Epithelial cell of proximal tubule (primary cell): ENCODE results near the gene GSC2. TPM values are rescaled to one million over a fixed set of nuclear protein-coding genes. Genes with fewer than 3 reads are reported as not detected.
A peak's percentile ranks its signal among the peaks of the same experiment; 100 is the strongest.

ENCODE experiments used
- DNase-seq: peaks from one replicate; pipeline ENCODE4 v3.0.0-alpha.2; 2011; ENCODE audit warnings: low read depth
- H3K4me3 ChIP-seq: 2 replicates; pipeline ENCODE4 v1.5.1; 2011; ENCODE audit warnings: low read depth, mild to moderate bottlenecking, low read length
- CTCF ChIP-seq: conservative IDR thresholded peaks from 2 replicates; pipeline ENCODE4 v1.5.1; 2012; ENCODE audit warnings: low read depth, mild to moderate bottlenecking, low read length
- total RNA-seq: library from RNA; depleted of rRNA; stranded (reverse); fragments of >200 nt; gene quantifications from 2 replicates; pipeline ENCODE4 v1.2.3, GENCODE V29; 2015

The GSC2 gene
- total RNA-seq, 1 donor from 2014 or later, result not detected

- no peak overlapping the region for H3K4me3 ChIP-seq
- DNase-seq, result no peak
- TF ChIP-seq CTCF, result no peak
Measured at GRCh38 chr22:19181786-19182471, 31.8 kb upstream of the GSC2 start.

- DNase-seq, result no peak
- TF ChIP-seq CTCF, result no peak
- H3K4me3 ChIP-seq, result no peak overlapping the region
Measured at GRCh38 chr22:19180740-19181410, 30.8 kb upstream of the GSC2 start.

GRCh38 chr22:19180234-19180633 is 30.1 kb upstream of the GSC2 start:
- TF ChIP-seq CTCF, result no peak
- H3K4me3 ChIP-seq, result no peak overlapping the region
- DNase-seq, result no peak

GRCh38 chr22:19179497-19180048 is 29.5 kb upstream of the GSC2 start:
- H3K4me3 ChIP-seq, result peak overlapping the region; percentile 61
- peak; percentile 36 for DNase-seq
- peak; percentile 72 for TF ChIP-seq CTCF

DNA sequence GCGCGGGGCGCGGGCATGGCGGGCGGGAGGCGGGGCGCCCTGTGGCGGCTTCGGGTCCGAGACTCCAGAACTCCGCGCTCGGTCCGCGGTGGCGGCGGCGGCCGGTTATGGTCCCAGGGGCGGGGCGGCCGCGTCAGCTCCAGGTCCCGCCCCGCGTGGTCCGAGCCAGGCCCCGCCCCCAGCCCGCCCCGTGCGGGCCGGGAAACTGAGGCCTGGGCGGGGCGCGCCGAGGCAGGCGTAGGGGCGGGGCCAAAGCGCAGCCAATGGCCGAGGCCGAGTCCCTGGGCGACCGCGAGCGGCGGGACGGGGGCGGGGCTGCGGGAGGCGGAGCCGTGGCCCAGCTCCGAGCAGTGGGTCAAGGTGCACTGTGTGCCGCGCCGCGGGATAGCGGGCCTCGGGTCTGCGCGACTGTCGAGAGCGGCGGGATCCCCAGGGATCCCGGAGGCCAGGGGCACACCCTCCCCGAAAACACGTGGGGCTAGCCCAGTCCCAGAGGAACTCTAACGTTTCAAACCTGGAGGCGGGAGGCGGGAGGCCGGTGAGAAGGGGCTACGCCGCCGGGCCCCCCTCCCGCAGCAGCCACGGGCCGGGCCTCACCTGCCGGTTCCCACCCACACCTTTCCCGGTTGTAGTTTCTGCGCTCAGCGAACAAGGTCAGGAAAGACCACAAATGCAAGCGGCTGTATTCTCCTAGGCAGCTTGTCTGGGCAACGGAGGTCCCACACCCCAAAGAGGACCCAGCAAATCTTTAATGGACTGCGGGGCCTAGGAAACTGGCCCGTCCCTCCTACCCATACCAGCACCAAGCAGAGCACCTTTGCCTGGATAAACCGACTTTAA is 28.8 kb upstream of the GSC2 start, which contains the start of gene SLC25A1:
TSS of gene SLC25A1 (minus strand) at position 80 of the 840 bp plus-strand sequence. CDS start at position 17, 63 bp downstream.
- TF ChIP-seq CTCF, result no peak
- no peak for DNase-seq
- peak within 1 kb of the TSS; percentile 86 for H3K4me3 ChIP-seq

DNA sequence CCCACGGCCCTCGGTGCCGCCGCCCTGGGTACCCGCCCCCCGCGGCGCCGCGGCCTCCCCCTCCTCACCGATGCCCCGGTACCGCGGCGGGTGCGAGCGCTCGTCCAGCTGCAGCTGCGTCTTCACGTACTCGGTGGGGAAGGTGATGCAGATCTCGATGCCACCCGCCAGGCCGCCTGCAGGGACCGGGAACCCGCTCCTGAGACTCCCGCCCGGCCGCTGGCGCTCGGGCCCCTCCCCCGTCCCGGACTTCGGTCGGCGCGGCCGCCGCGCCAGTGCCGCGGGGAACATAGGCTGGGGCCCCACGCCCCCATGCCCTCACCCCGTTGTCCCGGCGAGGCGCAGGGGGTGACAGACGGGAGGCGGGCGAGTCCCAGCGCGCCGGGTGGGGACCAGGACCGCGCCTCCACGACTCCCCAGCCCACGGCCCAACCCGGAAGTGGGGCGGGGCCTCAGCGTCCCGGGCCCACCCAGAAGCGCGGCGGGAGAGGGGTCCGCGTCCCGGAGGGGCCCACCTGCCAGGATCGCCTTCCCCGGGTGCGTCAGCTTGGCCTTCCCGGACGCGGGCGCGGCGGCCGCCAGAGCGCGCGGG is 28.1 kb upstream of the GSC2 start:
- DNase-seq, result no peak
- no peak for TF ChIP-seq CTCF
- H3K4me3 ChIP-seq, result peak overlapping the region; percentile 86
